SK-N-SH (cell line): Measurements from ENCODE around the gene RFC4. TPM values are rescaled to one million over a fixed set of nuclear protein-coding genes. Genes with fewer than 3 reads are reported as not detected.

Experiments used
- CTCF ChIA-PET: fragments of 300-600, 350-600 bp; formaldehyde crosslinking; extraction: SDS; loops from one replicate; lab custom pipeline; 2021; lab: Yijun Ruan, JAX
- POLR2A ChIA-PET: fragments of 350-600 bp; sonication (Branson Sonifier 250); formaldehyde crosslinking; extraction: SDS; loops from one replicate; lab custom pipeline; 2020; ENCODE audit warnings: antibody characterized with exemption, inconsistent platforms; lab: Yijun Ruan, JAX
- DNase-seq: peaks from one replicate; pipeline ENCODE4 v3.0.0; 2012
- H2AFZ ChIP-seq: fragments of 200-600 bp; sonication (generic); 2 replicates; pipeline ENCODE4 v1.8.1; 2016; ENCODE audit warnings: antibody characterized with exemption, mild to moderate bottlenecking, low read depth
- H3F3A ChIP-seq: fragments of 200-600 bp; sonication (generic); replicated peaks from 2 replicates; pipeline ENCODE3; 2016; ENCODE audit warnings: antibody characterized with exemption, mild to moderate bottlenecking; ENCODE audit not compliant: insufficient read depth
- H3K27ac ChIP-seq, 2 experiments: fragments of 200-500 bp in 1 of 2; fragments of 200-600 bp in 1 of 2; sonication (Bioruptor generic) in 1 of 2; sonication (generic), shearing (Covaris generic) in 1 of 2; 2 replicates each; pipeline versions ENCODE4 v1.5.1 to v1.6.1; 2014 to 2016; ENCODE audit warnings: low read depth in 2 of 2, inconsistent platforms in 1 of 2, low read length in 1 of 2, mild to moderate bottlenecking in 1 of 2, mixed read lengths in 1 of 2
- H3K27me3 ChIP-seq: fragments of 200-600 bp; sonication (generic), shearing (Covaris generic); 2 replicates; pipeline ENCODE4 v1.6.1; 2016; ENCODE audit warnings: mixed run types; ENCODE audit not compliant: insufficient read depth
- H3K36me3 ChIP-seq, 2 experiments: fragments of 200-500 bp in 1 of 2; fragments of 200-600 bp in 1 of 2; sonication (Bioruptor generic) in 1 of 2; sonication (generic) in 1 of 2; replicated peaks in 1 of 2; 2 replicates each; pipeline versions ENCODE3 to v1.5.1; 2014 to 2016; ENCODE audit warnings: low read length in 1 of 2, mild to moderate bottlenecking in 1 of 2; ENCODE audit not compliant: insufficient read depth in 2 of 2, control insufficient read depth in 1 of 2
- H3K4me1 ChIP-seq, 2 experiments: fragments of 200-500 bp in 1 of 2; fragments of 200-600 bp in 1 of 2; sonication (Bioruptor generic) in 1 of 2; sonication (generic), shearing (Covaris generic) in 1 of 2; 2 replicates each; pipeline versions ENCODE4 v1.5.1 to v1.6.1; 2014 to 2016; ENCODE audit warnings: low read depth in 1 of 2, low read length in 1 of 2, mixed run types in 1 of 2; ENCODE audit not compliant: insufficient read depth in 2 of 2, control insufficient read depth in 1 of 2
- H3K4me2 ChIP-seq: fragments of 200-600 bp; sonication (generic), shearing (Covaris generic); 2 replicates; pipeline ENCODE4 v1.6.1; 2017; ENCODE audit warnings: mixed run types
- H3K4me3 ChIP-seq, 2 experiments: fragments of 200-500 bp in 1 of 2; fragments of 200-600 bp in 1 of 2; sonication (Bioruptor generic) in 1 of 2; sonication (generic), shearing (Covaris generic) in 1 of 2; 2 replicates each; pipeline versions ENCODE4 v1.5.1 to v1.8.1; 2014 to 2016; ENCODE audit warnings: low read depth in 2 of 2, inconsistent platforms in 1 of 2, low read length in 1 of 2, mild to moderate bottlenecking in 1 of 2, mixed read lengths in 1 of 2, moderate library complexity in 1 of 2
- H3K79me2 ChIP-seq: fragments of 200-600 bp; sonication (generic); 2 replicates; pipeline ENCODE4 v1.8.1; 2017; ENCODE audit warnings: mild to moderate bottlenecking; ENCODE audit not compliant: insufficient read depth
- H3K9ac ChIP-seq: fragments of 200-600 bp; sonication (generic); 2 replicates; pipeline ENCODE4 v1.6.1; 2017; ENCODE audit warnings: mixed run types
- H3K9me2 ChIP-seq: fragments of 200-600 bp; sonication (generic); 2 replicates; pipeline ENCODE4 v1.6.1; 2017; ENCODE audit warnings: mixed run types
- H3K9me3 ChIP-seq: fragments of 200-600 bp; sonication (generic); 2 replicates; pipeline ENCODE4 v1.6.1; 2017; ENCODE audit warnings: mixed run types, mild to moderate bottlenecking, moderate library complexity
- H4K20me1 ChIP-seq: fragments of 200-600 bp; sonication (generic); 2 replicates; pipeline ENCODE4 v1.6.1; 2017; ENCODE audit warnings: mild to moderate bottlenecking, mixed run types; ENCODE audit not compliant: insufficient read depth
- CHD2 ChIP-seq: fragments of 150-350 bp; IDR thresholded peaks from 2 replicates; pipeline ENCODE4 v1.6.1; 2018; ENCODE audit warnings: low read length; ENCODE audit not compliant: partially characterized antibody
- ELF1 ChIP-seq: IDR thresholded peaks from 2 replicates; pipeline ENCODE4 v1.4.0; 2012
- EP300 ChIP-seq, 2 experiments: IDR thresholded peaks; 2 replicates each; pipeline versions ENCODE4 v1.4.0 to v1.6.1; 2012; ENCODE audit warnings: borderline replicate concordance in 1 of 2, low read depth in 1 of 2, low read length in 1 of 2
- EZH2phosphoT487 ChIP-seq: fragments of 200-600 bp; sonication (generic); IDR thresholded peaks from 2 replicates; pipeline ENCODE4 v1.6.1; 2017; ENCODE audit warnings: low read depth, mixed run types, mild to moderate bottlenecking, antibody characterized with exemption, moderate library complexity, borderline replicate concordance
- FOSL2 ChIP-seq: IDR thresholded peaks from 2 replicates; pipeline ENCODE4 v1.4.0; 2012; ENCODE audit warnings: low read depth, mild to moderate bottlenecking, moderate library complexity, borderline replicate concordance
- FOXJ3 ChIP-seq: sonication (generic); formaldehyde crosslinking; IDR thresholded peaks from 2 replicates; pipeline ENCODE4 v1.5.1; 2020; ENCODE audit warnings: mild to moderate bottlenecking, missing genetic modification reagents
- MAX ChIP-seq: IDR thresholded peaks from 2 replicates; pipeline ENCODE4 v1.4.0; 2012; ENCODE audit warnings: low read depth
- MEF2A ChIP-seq: IDR thresholded peaks from 2 replicates; pipeline ENCODE4 v1.4.0; 2012; ENCODE audit warnings: low read depth, borderline replicate concordance
- MXI1 ChIP-seq: IDR thresholded peaks from 2 replicates; pipeline ENCODE4 v1.6.1; 2012; ENCODE audit warnings: mild to moderate bottlenecking, low read depth, low read length, improper control_type of control experiment
- NFIC ChIP-seq: IDR thresholded peaks from 2 replicates; pipeline ENCODE4 v1.4.0; 2012; ENCODE audit warnings: borderline replicate concordance
- NRF1 ChIP-seq: IDR thresholded peaks from 2 replicates; pipeline ENCODE4 v1.6.1; 2012; ENCODE audit warnings: low read depth, mild to moderate bottlenecking, low read length
- PBX3 ChIP-seq: IDR thresholded peaks from 2 replicates; pipeline ENCODE4; 2012
- POLR2AphosphoS5 ChIP-seq: IDR thresholded peaks from 2 replicates; pipeline ENCODE4 v1.6.1; 2012; ENCODE audit warnings: low read depth, low read length
- RCOR1 ChIP-seq: fragments of 150-350 bp; IDR thresholded peaks from 2 replicates; pipeline ENCODE4 v1.6.1; 2017; ENCODE audit warnings: antibody characterized with exemption, low read length
- RFX5 ChIP-seq: IDR thresholded peaks from 2 replicates; pipeline ENCODE4 v1.6.1; 2012; ENCODE audit warnings: mild to moderate bottlenecking, improper control_type of control experiment, low read length
- SIN3A ChIP-seq: IDR thresholded peaks from 2 replicates; pipeline ENCODE4 v1.6.1; 2012; ENCODE audit warnings: low read depth, mild to moderate bottlenecking, low read length, moderate library complexity, borderline replicate concordance
- SMC3 ChIP-seq: IDR thresholded peaks from 2 replicates; pipeline ENCODE4 v1.6.1; 2012; ENCODE audit warnings: low read depth, low read length, improper control_type of control experiment
- TAF1 ChIP-seq: IDR thresholded peaks from 2 replicates; pipeline ENCODE4 v1.6.1; 2012; ENCODE audit warnings: low read depth, mild to moderate bottlenecking, low read length, moderate library complexity, borderline replicate concordance
- TCF12 ChIP-seq: IDR thresholded peaks from 2 replicates; pipeline ENCODE4 v1.4.0; 2012
- TEAD4 ChIP-seq: IDR thresholded peaks from 2 replicates; pipeline ENCODE4 v1.4.0; 2012; ENCODE audit warnings: mild to moderate bottlenecking, borderline replicate concordance; ENCODE audit not compliant: insufficient read depth
- USF1 ChIP-seq: IDR thresholded peaks from 2 replicates; pipeline ENCODE4 v1.4.0; 2012; ENCODE audit warnings: low read depth, borderline replicate concordance
- USF2 ChIP-seq: fragments of 150-350 bp; IDR thresholded peaks from 2 replicates; pipeline ENCODE4 v1.6.1; 2017; ENCODE audit warnings: antibody characterized with exemption, low read length, low read depth, borderline replicate concordance
- ZBTB33 ChIP-seq: IDR thresholded peaks from 2 replicates; pipeline ENCODE4 v1.4.0; 2012; ENCODE audit warnings: low read depth, borderline replicate concordance
- WGBS: methylation state at CpG from one replicate; pipeline ENCODE4 v1.1.6; 2017; ENCODE audit warnings: low lambda C conversion rate; 5-methylcytosine and 5-hydroxymethylcytosine counted together
- polyA plus RNA-seq, 3 experiments: library from polyadenylated mRNA; depleted of rRNA; stranded (reverse); fragments of >200 nt; gene quantifications; 2 replicates each; pipeline ENCODE4 v1.2.3, GENCODE V29; 2012
- TF ChIP-seq, protein P1 (sequence below): fragments of 150-350 bp; IDR thresholded peaks from 2 replicates; pipeline ENCODE4 v1.6.1; 2016; ENCODE audit warnings: mild to moderate bottlenecking, low read depth, low read length

RFC4 gene
- polyA plus RNA-seq, 1 of the 3 experiments (the other 2 are of a cell fraction) = 13.1 TPM

- peaks cover 54% of the 10 kb centered on the region for H3K79me2 ChIP-seq
- DNase-seq = peak; percentile 81
- no peaks in the 10 kb centered on the region for H3K9me3 ChIP-seq
- POLR2A ChIA-PET = interaction anchor here (0.6 to 3.7 kb wide), 20 partner anchors 8 to 852 kb away, joined by 3 to 31 read pairs (median 6); partner anchors contain the start of genes AHSG, DNAJB11, RFC4 and TBCCD1
- peaks cover 48 to 49% of the 10 kb centered on the region in 2 experiments for H3K36me3 ChIP-seq
- H3K4me3 ChIP-seq = peak overlapping the region; percentile 98 to 99
- no peaks in the 10 kb centered on the region for H3K9me2 ChIP-seq
- H3K4me1 ChIP-seq = peaks cover 26 to 29% of the 10 kb centered on the region in 2 experiments; a peak in 3 of 4 replicates
- peak overlapping the region; percentile 100 for H3K9ac ChIP-seq
- H3K27ac ChIP-seq = peak overlapping the region; percentile 94 to 99
- peaks cover 53% of the 10 kb centered on the region for H3F3A ChIP-seq
- no peaks in the 10 kb centered on the region for H3K27me3 ChIP-seq
- H2AFZ ChIP-seq = no peak overlapping the region
- 3% methylated on average over 23 of the region's 56 CpGs for WGBS
- CTCF ChIA-PET = interaction anchor here (0.9 to 2.6 kb wide), 5 partner anchors 14 to 212 kb away, joined by 3 to 8 read pairs (median 4); no protein-coding TSS in a partner anchor
- H4K20me1 ChIP-seq = peaks cover 52% of the 10 kb centered on the region
- H3K4me2 ChIP-seq = peak overlapping the region; percentile 81
- TF ChIP-seq EP300 (IDR thresholded peaks at IDR 0.05; ENCODE audit: borderline replicate concordance in 1 of 2, low read depth in 1 of 2, low read length in 1 of 2) (no peak), FOSL2 (no peak), MEF2A (no peak), SIN3A (peak; percentile 94; the same call in 1 of the 2 replicates), NRF1 (peak; percentile 38; the same call in 1 of the 2 replicates), MXI1 (peak; percentile 56), RFX5 (no peak), TCF12 (no peak), SMC3 (no peak), EZH2phosphoT487 (no peak), MAX (peak; percentile 60; the same call in 1 of the 2 replicates), ELF1 (no peak), TAF1 (peak; percentile 41; the same call in 1 of the 2 replicates), POLR2AphosphoS5 (no peak), RCOR1 (no peak), FOXJ3 (CRISPR knock-in tag) (no peak), TEAD4 (no peak), USF2 (no peak), NFIC (no peak), USF1 (no peak), PBX3 (peak; percentile 95), CHD2 (peak; percentile 99), ZBTB33 (peak; percentile 95)
- TF ChIP-seq, protein P1, sequence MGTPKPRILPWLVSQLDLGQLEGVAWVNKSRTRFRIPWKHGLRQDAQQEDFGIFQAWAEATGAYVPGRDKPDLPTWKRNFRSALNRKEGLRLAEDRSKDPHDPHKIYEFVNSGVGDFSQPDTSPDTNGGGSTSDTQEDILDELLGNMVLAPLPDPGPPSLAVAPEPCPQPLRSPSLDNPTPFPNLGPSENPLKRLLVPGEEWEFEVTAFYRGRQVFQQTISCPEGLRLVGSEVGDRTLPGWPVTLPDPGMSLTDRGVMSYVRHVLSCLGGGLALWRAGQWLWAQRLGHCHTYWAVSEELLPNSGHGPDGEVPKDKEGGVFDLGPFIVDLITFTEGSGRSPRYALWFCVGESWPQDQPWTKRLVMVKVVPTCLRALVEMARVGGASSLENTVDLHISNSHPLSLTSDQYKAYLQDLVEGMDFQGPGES = no peak
These were observed 22.4 kb downstream of the RFC4 start for GRCh38 chr3:186783731-186784515.
